NCI-H510A treated with DMSO at 0.1 percent for 48 hours (cell line): ENCODE measurements around the gene MARCHF9.
"Not testable (repeated sequence)": the region's sequence is repeated elsewhere in the genome, so short reads cannot be mapped to it uniquely, and the experiment has no call there.

Experiments used
- DNase-seq: peaks from one replicate; lab custom pipeline; 2025; lab: John Stamatoyannopoulos, UW

The MARCHF9 gene

GRCh38 chr12:57771236-57771872 is 16.5 kb downstream of the MARCHF9 start:
- peak; percentile 96 for DNase-seq

GRCh38 chr12:57771873-57772428 is 17.0 kb downstream of the MARCHF9 start, which contains the start of gene METTL1:
Gene METTL1, minus strand, starts transcription at chr12:57772105. Its CDS starts 22 bp downstream, at chr12:57772083.
- DNase-seq, result peak; percentile 96

GRCh38 chr12:57772429-57773322 is 17.8 kb downstream of the MARCHF9 start, which contains the start of gene EEF1AKMT3:
Gene EEF1AKMT3, plus strand, starts transcription at chr12:57772614. Its CDS starts 111 bp downstream, at chr12:57772725.
- peak; percentile 83 for DNase-seq

GRCh38 chr12:57774634-57775033 is 19.7 kb downstream of the MARCHF9 start:
- DNase-seq, result not testable (repeated sequence)

GRCh38 chr12:57775044-57775443 is 20.1 kb downstream of the MARCHF9 start:
- no peak for DNase-seq

- no peak for DNase-seq
These were observed 20.8 kb downstream of the MARCHF9 start for GRCh38 chr12:57775563-57776246.

- no peak for DNase-seq
These were observed 21.3 kb downstream of the MARCHF9 start for GRCh38 chr12:57776247-57776587.

GRCh38 chr12:57777367-57777766 is 22.5 kb downstream of the MARCHF9 start:
- no peak for DNase-seq

GRCh38 chr12:57777911-57778310 is 23.0 kb downstream of the MARCHF9 start:
- DNase-seq, result no peak

- no peak for DNase-seq
These were observed 24.8 kb downstream of the MARCHF9 start for GRCh38 chr12:57779736-57780135.

GRCh38 chr12:57780284-57780897 is 25.5 kb downstream of the MARCHF9 start:
- no peak for DNase-seq

GRCh38 chr12:57781244-57781643 is 26.3 kb downstream of the MARCHF9 start:
- DNase-seq, result no peak

- DNase-seq, result no peak
These were observed 26.9 kb downstream of the MARCHF9 start for GRCh38 chr12:57781801-57782200.

GRCh38 chr12:57782243-57782607 is 27.3 kb downstream of the MARCHF9 start:
- no peak for DNase-seq

- peak; percentile 97 for DNase-seq
These were observed 27.9 kb downstream of the MARCHF9 start, which contains the start of gene TSFM for GRCh38 chr12:57782608-57783465. Gene TSFM, plus strand, starts transcription at chr12:57782787. Its CDS starts 15 bp downstream, at chr12:57782802.

GRCh38 chr12:57783466-57783801 is 28.5 kb downstream of the MARCHF9 start:
- DNase-seq, result no peak

- DNase-seq, result no peak
These were observed 29.0 kb downstream of the MARCHF9 start for GRCh38 chr12:57783861-57784260.

- DNase-seq, result no peak
These were observed 39.0 kb downstream of the MARCHF9 start for GRCh38 chr12:57793920-57794319.

GRCh38 chr12:57795354-57795753 is 40.5 kb downstream of the MARCHF9 start:
- no peak for DNase-seq

GRCh38 chr12:57796996-57797395 is 42.1 kb downstream of the MARCHF9 start:
- no peak for DNase-seq

- no peak for DNase-seq
These were observed 43.0 kb downstream of the MARCHF9 start for GRCh38 chr12:57797933-57798332.
